Stimulated activated CD4-positive, alpha-beta T cell treated with anti-CD3 and anti-CD28 coated beads, Interleukin-2, amount 100 ng/mL, for 4 hours (primary cell): ENCODE measurements around the gene NUDT17.

ENCODE experiments used
- DNase-seq: peaks from one replicate; pipeline ENCODE4 v3.0.0-alpha.2; 2020; ENCODE audit warnings: low read depth

NUDT17 gene

DNA sequence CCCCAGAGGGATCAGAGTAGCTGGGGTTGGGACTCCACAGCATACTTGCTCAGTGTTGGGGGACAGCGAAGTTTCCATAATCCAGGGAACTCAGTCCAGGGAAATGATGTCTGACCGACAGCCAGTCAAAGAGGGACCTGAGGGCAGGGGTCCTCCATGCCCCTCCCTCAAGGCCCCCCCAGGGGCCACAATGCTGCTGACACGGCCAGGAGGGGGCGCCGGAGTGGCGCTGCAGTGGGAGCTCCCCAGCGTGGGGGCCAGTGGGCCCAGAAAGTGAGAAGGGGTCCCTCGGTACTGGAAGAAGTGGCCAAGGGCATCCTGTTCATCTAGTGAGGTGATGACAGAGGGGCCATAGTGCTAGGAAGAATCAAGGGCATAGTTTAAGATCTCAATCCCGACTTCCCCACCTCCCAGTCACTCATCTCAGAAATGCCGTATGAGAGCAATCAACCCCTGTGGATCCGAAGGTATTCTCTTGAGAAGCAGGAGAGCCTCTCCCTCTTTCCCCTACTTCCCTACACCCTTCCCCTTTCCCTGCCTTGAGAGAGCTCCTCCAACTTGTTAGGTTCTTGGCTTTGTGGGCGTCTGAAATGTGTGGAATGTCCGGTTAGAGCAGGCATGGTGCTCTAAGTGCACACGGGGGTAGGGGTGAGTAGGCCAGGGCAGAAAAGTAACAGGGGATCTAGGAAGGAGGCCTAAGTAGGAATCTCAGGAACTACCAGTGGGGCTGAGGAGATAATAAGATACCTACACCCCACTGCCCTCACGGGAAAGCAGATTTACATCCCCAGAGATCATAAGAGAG is 4.1 kb downstream of the NUDT17 start:
- no peak for DNase-seq

DNA sequence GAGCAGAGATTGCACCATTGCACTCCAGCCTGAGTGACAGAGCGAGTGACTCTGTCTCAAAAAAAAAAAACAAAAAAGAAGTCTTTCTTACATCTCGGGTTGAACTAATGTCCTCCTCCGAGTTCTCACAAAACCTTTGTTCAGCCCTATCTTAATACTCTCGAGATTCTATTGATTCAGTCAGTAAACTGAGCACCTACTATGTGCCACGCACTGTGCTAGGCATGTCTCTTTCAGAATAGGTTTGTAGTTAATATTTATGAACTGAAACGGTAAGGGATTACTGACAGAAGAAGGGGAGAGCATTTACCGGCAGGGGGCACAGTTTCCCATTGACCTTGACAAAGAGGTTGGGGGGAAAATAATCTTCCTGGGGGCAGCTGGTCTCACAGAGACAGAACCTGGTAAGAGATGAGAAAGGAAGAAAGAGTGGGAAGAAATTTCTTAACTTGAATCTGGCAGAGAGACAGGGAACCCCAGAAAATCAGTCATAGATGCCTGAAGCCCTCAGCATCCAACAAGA is 10.1 kb downstream of the NUDT17 start:
- DNase-seq, result no peak

DNA sequence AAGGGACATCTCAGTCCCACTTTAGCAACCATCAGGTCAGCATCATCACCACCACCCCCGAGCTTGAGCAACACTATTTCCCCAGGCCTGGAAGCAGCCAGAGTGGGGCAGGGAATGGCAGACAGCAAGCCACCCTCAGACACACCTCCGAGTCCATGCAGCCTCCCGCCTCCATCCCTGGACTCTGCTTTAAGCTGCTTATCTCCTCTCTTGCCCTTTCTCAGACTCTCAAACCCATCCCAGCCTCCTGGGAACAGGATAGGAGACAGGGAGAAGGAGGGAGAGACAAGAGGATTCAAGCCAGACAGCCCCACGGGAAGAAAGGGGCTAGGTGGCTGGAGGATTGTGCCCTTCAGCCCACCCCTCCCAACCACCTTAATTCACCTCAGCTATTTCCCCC is 11.7 kb downstream of the NUDT17 start:
- DNase-seq, result no peak

DNA sequence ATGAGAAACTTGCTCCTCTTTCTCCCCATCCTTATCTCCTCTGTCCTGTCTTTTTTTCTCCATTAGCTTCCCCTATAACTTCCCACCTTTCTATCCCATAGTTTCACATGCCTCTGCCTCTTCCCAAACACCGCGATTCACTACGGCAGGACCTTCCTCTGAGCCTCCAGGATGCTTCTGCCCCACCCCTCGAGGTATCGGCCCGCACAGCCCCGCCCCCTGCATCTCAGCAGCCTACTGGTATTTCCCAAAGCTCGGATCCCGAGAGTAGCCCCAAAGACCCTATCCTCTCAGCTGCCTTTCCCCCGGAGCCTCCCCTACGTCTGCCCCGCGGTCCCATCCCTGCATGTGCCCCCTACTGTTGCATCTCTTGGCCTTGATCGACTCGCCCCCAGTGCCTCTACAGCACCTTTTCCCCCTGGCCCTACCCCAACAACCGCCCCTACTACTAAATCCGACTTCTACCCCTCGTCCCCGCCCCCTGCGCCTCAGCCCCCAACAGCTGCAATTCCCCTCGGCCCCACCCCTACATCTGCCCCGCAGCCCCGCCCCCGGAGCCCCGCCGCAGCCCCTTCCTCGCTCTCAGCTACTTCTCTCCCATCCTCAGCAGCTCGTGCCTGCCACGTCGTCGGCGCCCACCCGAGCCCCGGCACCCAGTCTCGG is 12.9 kb downstream of the NUDT17 start:
- no peak for DNase-seq

DNA sequence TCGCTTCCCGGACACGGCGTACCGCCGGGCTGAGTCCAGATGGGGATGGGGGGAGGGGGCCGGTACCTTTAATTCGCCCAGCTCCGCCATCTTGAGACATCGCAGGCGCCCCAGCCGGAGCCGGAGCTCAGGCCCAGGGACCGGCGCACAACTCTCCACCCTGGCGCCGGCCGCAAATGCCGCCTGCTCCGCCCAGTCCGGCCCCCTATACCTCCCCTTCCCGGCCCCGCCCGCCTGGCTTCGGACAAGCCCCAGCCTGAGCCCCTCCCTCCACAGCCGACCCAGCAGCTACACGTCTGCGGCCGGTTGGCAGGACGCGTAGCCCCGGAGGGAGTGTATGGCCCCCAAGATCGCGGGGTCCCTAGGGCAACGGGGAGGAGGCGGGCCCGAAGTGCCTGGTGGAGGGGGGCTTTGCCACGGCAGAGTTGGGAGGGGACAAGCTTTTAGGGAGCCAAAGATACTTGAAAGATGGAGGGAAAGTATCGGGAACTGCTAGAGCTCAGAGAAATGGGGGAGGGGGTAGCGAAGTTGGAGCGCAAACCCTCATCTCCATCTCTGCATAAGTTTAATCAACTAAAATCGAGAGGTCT is 13.6 kb downstream of the NUDT17 start, which contains the start of gene PIAS3:
Gene PIAS3 (minus strand): TSS at position 181 of the 590 bp plus-strand sequence. CDS start 91 bp downstream, at position 90.
- DNase-seq, result peak; percentile 67

DNA sequence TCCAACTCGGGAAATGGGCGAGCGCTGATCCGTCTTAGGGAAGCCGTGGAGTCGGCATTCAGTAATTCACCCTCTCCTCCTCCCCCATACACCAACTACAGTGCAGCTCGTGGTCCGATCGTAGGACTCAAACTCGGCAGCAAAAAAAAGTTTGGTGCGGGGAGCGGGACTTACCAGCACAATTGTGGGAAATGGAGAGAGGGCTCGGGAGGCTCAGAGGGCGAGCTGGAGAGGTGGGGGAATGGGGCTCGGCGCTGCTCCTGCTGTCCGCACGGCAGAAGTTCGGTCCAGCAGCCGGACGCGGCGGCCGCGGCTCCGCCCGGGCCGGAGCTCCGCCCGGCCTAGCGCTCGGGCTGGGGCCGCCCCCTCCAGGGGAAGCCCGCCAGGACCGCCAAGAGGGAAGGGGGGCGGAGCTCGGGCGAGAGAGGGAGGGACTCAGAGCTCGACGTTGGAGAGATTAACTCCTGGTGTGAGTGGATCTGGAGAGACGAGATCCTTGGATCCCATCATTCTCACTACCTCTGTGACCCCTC is 14.1 kb downstream of the NUDT17 start:
- peak; percentile 60 for DNase-seq

DNA sequence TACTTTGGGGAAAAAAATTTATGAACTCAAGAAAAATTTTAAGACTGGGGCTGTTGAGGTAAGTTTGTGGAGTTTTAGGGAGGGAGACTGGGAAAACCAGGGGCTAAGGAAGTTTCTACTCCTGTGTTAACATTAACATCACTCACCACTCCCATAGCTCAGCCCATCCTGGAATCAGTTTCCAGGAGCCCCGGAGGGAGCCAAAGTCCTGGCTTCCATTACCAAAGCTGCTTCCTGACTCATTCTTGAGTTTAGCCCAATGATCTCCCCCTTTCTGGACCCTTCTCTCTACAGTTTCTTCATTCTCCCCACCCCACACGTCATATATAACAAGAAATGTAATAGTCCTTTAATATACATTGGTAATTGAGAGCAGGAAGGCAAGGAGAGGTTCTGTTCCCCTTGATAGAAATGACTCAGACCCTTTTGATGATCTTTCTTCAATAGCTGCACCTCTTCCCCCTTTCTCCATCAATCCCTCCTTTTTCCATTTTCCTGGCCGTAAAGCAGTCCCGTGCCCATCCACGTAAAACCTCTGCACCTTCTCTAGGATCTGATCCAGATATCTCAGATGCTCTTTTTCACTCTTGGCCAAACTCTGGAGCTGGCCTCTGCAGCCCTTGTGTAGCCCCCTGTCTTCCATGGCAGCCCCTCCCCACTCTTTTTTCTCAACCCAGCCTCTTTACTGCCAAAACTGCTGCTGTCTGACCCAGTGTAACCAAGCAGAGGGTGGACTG is 18.0 kb downstream of the NUDT17 start:
- DNase-seq, result no peak

DNA sequence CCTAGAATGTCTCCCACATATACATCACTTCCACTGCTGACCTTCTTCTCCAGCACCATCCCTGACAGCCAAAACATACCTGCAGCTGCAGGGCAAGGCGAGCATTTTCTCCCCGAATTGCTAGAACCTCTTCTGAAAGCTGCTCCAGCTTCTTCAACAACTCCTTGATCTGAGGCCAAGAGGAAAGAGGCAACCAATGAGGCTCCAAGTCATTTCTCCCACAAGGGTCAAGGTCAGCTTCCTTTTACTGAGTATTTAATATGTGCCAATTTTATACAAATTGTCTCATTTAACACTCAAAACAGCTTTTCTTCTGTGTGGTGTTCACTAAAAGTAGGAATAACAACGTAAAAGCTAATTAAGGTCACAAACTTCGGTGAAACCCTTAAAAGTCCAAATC is 22.8 kb downstream of the NUDT17 start:
- DNase-seq, result no peak

DNA sequence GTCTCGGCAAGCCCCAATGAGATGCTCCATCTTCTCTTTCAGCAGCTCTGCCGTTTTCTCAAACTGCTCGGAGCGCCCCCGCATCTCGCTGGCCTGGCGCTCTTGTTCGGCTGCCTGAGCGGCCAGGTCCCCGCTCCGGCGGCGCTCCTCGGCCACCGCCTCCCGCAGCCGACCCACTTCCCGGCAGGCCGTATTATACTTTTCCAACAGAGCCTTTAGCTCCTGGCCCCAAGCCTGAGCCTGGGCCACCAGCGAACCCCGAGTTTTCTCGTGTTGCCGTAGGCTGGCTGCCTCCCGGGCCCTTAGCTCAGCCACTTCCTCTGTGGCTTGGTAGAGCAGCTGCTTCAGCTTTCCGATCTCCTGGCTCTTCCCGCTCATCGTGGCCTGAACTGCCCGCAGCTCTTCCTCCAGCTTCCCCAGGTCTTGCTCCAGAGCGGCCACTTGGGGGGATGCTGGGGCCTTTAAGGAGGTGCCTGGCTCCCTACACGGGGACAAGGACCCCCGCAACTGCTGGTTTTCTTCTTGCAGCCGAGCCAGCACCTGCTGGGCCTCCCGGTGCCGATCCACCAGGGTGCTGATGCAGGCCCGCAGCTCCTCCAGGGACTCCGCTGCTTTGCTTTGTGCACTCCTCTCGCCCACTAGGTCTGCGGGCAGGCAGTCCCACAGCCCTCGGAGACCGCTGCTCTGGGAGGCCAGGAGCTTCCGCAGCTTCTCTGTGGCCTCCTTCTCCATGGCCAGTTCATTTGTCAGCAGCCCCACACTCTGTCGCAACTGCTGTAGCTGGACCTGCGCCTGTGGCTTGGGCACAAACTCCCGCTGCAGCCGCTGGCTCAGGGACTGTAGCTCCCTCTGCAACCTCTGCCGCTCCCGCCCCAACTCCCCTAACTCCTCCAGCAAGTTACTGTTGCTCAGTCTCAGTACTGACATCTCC is 26.8 kb downstream of the NUDT17 start:
- no peak for DNase-seq

DNA sequence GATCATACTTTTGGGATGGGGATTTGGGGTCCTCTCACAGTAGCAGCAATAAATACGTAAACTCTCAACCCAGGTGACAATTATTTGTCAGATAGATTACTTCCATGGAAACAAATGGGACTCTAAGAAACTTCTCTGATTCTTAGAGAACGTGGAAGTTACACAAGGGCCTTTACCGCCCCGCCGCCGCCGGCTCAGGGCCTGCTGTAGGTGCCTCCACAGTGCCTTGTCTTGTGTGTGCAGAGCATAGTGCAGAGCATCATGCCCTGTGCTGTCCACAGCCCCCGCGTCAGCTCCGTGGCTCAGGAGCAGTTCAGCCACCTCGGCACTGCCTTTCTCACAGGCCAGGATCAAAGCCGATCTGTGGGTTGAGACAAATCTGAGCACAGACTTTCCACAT is 29.2 kb downstream of the NUDT17 start:
- no peak for DNase-seq

DNA sequence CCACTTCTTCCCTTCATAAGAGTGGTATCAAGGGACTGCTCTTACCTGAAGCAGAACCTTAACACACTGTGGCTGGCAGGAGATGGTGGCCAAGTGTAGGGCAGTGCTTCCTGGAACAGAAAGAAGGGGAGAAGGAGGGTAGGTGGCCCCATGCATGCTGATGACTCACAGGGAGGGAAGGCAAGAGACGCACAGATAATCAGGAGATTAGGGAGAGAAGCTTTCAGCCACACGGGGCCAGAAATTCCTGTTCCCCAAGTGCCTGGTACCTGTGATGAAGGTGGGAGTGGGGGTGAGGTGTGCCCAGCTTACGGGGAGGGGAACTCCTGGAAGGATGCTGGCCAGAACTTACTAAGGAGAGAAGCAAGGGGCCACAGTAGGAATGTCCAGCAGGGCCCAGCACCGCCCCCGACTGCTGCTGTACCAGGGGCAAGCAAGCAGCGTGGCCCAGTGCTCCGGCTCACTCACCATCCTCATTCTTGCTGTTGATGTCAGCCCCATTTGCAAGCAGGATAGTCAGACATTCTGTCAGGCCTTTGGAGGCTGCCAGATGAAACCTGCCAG is 32.6 kb downstream of the NUDT17 start:
- no peak for DNase-seq

DNA sequence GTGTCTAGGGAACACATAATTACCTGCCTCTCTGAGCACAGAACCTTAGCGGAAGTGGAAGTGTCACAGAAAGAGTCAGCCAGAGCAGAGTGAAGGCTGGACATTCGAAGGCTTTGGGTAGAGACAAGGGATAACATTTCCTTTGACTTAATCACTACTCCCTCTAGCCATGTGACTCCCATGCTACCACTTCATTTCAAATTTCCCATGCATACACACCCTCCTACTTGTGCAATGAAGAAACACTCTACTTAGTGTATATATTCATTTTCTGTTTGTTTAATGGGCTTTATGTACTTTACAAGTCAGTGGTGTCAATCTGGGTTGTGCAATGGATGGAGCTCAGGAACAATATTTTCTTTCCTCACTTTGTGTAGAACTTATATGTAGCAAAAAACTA is 33.3 kb downstream of the NUDT17 start:
- DNase-seq, result no peak

DNA sequence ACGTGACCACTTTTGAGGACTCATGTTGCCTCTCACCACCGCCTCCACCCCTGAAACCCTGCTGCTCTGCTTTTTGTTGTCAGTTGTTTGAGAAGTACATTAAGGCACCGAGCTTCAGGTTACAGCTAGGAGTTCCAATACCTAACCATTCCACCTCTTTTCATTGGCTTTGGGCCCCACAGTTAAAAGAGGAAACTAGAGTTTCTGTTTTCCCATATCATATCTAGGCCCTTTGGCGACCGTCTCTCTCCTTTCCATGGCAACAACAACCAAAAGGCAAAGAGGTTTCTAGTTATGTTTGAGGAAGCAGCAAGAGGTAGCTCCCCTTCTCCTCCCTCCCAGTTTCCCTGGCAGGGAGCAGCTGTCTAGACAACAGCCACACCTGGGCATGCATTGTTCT is 34.3 kb downstream of the NUDT17 start:
- DNase-seq, result no peak

DNA sequence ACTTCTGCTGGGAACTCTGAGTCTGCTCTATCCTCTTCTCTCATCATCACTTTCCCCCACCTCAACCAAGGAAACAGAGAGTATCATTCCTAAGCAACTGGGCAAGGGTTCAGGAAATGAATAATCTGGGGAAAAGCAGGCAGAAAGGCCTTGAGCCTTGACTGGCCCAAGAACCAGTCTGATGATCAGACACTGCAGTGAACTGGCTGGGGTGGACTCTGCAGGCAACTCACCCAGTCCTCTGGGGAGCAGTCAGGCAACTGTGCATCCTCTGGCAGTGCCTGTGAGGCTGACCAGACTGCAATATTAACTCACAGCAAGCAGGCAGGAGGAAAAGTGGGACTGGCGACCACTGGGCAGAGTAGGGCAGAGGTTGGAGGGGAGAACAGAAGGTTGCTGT is 39.2 kb downstream of the NUDT17 start:
- no peak for DNase-seq

DNA sequence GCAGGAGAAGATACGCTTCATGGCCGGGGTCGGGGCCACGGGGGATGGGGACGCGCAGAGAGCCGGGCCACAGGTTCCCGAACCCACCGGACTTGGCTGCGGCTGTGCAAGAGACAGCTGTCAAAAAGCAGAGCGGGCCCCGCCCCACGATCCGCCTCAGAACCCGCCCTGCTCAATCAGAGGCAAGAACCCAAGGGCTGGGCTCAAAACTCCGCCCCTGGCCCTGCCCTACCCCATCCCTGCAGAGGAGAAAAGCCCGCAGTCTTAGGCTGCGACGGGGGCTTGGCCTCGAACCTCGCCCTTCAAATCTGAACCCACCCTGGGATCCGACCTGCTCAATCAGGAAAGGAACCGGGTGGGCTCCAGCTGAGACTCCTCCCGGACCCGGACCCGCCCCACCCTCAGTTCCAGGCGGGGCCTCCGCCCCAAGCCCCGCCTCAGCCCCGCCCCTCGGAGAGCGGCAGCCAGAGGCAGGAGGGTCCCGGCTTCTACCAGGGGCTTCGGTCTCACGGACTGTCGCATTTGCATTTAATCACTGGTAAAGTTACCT is 40.4 kb downstream of the NUDT17 start, which contains the start of gene ANKRD35:
Gene ANKRD35 (minus strand): TSS at position 129 of the 550 bp plus-strand sequence. CDS start 108 bp downstream, at position 21.
- peak; percentile 79 for DNase-seq

DNA sequence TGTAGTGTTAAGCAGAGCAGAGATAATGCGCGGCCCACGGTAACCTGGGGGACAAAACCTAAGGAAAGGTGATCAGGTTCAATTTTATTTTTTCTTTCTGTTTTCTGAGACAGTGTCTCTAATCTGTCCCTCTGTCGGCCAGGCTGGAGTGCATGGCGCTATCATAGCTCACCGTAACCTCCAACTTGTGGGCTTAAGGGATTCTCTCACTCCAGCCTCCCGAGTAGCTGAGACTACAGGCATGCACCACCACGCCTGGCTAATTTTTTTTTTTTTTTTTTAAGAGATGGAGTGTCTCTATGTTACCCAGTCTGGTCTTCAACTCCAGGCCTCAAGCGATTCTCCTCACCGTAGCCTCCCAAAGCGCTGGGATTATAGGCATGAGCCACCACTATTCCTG is 41.0 kb downstream of the NUDT17 start:
- no peak for DNase-seq

DNA sequence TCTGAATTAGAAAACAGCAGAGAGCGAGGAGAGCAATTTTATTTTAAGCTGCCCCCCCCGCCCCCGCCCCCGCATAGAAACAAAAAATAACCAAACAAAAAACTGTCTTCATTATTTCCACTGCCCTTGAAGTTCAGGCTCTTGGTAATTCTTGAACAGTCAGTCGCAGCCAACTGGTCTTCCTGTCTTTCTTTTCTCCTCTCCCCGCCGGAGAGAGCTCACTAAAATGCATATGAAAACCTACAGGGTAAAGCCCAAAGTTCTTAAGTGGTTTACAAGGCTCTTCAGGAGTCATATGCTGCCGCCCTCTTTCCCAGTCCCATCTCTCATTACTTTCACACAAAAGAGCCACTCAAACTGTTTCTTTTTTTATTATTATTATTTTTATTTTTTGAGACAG is 41.4 kb downstream of the NUDT17 start:
- DNase-seq, result no peak

DNA sequence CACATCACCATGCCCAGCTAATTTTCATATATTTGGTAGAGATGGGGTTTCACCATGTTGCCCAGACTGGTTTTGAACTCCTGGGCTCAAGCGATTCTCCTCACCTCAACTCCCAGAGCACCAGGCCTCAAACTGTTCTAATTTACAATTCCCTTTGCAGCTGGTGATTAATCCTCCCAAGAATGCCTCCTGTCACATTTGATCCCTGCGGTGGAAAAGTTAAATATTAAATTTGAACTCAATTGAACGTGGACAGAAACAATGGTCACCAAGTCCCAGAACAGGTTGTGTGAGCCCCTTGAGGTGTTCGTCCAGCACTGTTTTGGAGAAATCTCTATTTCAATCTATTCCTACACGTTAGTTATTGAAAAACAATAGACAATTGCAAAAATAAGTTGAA is 42.2 kb downstream of the NUDT17 start:
- DNase-seq, result no peak

DNA sequence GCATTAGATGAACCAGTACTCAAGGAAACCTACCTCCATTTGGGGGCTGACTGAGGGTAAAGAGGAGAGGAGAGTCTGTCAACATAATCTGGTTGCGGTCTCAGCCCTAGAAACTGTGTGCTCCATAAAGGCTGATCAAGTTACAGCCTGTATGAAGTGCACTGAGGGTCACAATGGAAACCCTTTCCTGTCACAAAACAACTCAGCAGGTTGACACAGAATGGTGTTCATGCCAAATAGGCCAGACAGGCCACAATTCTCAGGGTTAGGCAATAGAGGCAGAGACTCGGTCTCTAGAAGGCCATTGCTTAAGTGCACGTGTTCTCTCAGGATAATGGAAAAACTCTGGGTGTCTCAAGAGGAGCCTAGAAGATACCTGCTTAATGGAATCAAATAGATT is 44.3 kb downstream of the NUDT17 start:
- no peak for DNase-seq

DNA sequence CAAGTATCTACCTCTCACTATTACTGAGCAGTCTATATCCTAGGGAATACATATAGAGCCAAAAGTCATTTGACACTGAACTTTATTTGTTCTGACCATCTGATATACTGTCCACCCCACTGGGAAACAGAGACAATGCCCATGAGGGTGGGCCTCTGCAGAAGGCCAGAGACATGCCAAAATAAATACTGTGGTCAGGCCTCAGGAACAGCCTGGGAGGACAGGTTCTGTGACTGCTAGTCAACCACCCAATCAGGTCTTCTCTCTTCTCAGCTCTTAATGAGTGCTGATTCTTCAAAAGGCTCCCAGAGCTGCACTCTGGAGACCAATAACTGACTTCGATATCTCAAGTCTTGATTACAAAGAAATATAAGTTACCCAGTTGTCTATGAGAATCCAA is 45.7 kb downstream of the NUDT17 start:
- DNase-seq, result no peak
